DMS79 (cell line): ENCODE results near the gene ELOVL4.

ENCODE experiments used
- DNase-seq: peaks from one replicate; lab custom pipeline; 2025; lab: John Stamatoyannopoulos, UW

The ELOVL4 gene

GRCh38 chr6:79911992-79912391 is 35.4 kb downstream of the ELOVL4 start:
- no peak for DNase-seq

- no peak for DNase-seq
Measured at GRCh38 chr6:79909517-79909916, 37.8 kb downstream of the ELOVL4 start.

DNA sequence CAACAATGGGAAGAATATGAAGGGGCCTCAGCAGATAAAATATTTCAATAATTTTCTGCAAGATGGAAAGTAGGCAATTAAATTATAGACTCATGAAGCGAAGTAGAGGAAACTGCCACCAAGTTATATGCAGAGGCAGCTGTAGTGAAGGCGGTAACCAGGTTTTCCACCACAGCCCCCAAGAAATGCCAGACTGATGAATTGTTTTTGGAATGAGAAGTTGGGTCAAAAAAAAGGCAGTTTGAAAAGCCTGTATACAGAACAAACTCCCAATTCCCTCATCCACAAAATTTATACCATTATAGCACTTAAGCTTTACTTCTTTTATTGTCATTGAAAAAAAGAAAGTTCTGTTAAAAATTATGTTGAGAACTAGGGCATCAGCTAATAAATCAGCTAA is 45.3 kb downstream of the ELOVL4 start:
- DNase-seq = no peak

GRCh38 chr6:79898076-79898475 is 49.3 kb downstream of the ELOVL4 start:
- DNase-seq = no peak

- no peak for DNase-seq
Measured at GRCh38 chr6:79896075-79896449, 51.3 kb downstream of the ELOVL4 start.

GRCh38 chr6:79895382-79896074 is 51.8 kb downstream of the ELOVL4 start:
- no peak for DNase-seq

DNA sequence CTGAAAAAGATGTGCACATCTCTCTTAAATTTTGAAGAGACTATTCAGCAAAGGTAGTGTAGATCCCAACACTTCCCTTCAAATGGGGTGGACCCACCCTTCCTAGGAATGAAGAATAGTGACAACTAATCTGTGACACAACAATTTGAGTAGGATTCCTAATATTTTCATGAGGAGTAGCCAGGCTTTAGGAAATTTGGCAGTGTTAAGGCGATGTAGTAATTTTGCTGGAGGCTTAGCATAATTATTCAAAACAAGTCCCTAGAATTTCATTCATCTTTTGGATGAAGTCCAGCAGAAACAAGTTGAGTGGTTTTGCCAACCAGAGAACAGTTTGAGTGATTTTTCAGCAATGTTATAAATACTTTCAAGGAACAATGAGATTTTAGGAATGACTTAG is 52.4 kb downstream of the ELOVL4 start:
- no peak for DNase-seq

DNA sequence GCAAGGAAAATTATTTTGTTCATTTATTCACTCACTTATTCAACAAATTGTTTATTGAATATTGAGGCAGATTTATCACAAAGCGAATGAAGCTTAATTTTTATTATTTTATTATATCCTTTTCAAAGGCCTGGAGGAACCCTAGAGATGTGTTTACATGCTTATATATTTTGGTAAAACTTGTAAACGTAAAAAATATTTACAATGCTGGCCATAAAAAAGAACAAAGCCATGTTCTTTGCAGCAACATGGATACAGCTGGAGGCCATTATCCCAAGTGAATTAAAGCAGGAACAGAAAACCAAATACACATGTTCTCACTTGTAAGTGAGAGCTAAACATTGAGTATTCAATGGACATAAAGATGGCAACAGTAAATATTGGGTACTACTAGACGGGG is 58.8 kb downstream of the ELOVL4 start:
- no peak for DNase-seq

GRCh38 chr6:79878142-79878748 is 69.1 kb downstream of the ELOVL4 start:
- DNase-seq = no peak

GRCh38 chr6:79874531-79875134 is 72.7 kb downstream of the ELOVL4 start:
- DNase-seq = no peak

DNA sequence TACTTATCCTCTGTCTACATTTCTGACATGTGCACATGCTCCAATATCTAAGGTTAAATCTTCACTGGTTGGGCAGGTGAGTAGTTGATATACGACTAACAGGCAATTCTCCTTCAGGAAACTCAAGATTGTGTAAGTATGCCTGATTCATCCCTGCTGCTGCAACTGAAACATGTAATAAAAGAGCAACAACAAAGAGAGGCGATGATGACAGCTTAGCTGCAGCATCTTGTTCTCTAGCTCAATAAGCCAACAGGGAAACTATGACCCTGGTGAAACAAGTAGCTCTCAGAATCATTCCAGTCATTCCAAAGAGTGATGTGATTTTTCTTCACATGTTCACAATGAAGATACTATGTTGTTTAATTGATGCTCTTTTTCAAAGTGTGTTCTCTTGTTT is 74.4 kb downstream of the ELOVL4 start:
- DNase-seq = no peak

DNA sequence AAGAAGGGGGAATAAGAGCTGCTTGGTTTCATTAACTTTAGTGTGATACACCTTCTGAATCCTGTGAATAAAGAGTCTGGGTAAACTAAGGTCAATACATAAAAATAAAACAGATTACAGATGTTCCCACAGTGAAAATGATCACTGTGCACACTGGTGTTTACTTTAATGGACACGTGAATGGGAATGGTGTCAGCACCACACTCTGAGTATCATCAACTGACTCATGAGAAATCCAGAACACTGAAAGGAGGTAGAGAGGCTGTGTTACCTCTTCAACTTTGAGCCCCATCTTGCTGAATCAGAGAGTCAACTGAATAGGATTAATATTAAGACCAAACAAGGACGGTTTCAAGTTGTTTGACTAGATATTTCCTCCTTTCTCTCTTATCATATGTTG is 75.0 kb downstream of the ELOVL4 start:
- DNase-seq = no peak

DNA sequence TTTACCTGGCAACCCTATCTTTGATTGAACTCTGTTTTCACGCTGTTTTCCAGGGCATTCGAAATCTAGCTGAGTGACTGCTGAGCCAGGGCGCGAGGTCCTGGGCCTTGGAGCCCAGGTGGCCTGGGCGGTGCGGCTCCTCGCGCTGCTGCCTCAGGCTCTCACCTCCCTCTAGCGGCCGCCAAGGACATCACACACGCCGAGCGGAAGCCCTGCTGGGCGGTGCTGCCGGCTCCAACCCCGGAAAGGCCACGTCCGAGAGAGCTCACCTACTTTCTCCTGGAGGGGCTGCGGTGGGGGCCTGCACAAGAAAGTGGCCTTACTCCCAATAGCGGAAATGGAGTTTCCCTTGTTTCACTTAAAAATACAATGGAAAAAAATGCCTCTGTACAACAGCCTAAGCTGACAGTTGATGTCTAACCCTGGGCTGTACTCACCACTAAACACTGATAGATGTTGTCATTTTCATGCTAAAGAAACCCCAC is 77.7 kb downstream of the ELOVL4 start:
- DNase-seq = peak; percentile 38

DNA sequence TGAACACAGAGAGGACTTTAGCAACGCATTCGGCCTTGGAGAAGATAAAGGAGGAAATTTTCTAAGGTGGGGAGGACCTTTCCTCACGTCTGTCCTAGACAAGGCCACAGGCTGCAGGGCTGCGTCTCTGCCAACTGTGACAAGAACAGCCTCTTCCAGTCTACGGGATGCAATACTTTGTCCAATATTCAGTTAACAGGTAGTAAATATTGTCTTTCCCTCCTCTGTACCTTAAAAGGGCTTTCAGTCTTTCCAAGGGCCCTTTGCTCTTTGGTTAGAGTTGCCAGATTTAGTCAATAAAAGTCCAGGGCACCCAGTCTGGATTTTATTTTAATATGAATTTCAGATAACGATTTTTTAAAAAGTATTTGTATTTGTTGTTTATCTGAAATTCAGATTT is 78.2 kb downstream of the ELOVL4 start:
- DNase-seq = no peak

DNA sequence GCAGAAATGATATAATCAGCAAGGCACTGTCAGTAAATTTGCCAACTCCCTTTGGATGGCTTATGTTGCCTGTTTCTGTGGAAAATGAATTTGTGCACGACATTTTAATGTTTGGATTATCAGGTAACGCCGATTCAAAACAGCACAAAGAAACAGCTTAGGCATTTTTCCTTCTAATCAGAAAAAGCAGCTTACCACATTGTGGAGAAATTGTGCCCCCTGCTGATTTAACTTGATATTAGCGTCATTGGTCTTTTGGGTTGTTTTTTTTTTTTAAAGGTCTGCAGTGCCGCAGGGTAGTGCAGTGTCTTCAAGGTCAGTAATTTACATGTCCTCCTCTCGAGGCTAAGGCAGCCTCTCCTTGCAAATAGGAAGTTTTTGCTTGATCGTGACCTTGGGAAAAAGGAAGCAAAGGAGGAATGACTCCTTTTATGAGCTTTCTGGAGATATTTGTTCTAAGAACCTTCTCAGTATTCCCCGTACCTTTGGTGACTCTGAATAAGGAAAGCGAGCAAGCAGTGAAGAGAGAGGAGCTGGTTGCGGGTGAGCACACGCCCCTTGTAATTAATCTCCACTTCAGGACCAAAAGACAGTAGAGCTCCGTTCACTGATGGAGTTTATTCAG is 79.1 kb downstream of the ELOVL4 start:
- peak; percentile 80 for DNase-seq
